Measurements from ENCODE around the gene OR6C70.
"Not testable (repeated sequence)": the region's sequence is repeated elsewhere in the genome, so short reads cannot be mapped to it uniquely, and the experiment has no call there.

The OR6C70 gene

GRCh38 chr12:55470088-55470829, at the start of gene OR6C70:
TSS of gene OR6C70 (minus strand) at chr12:55470138. CDS start at chr12:55470138, 0 bp downstream.
- intact Hi-C loops (cut with DNase I) = no loop called here

GRCh38 chr12:55516391-55516790, 46.5 kb upstream of the OR6C70 start:
- intact Hi-C loops (cut with DNase I) = no loop called here

More at GRCh38 chr12:55470088-55470829, at the start of gene OR6C70:
- no peak for DNase-seq

GRCh38 chr12:55515696-55516095, 45.8 kb upstream of the OR6C70 start:
- intact Hi-C loops (cut with DNase I) = no loop called here
- no peak for DNase-seq

More at GRCh38 chr12:55516391-55516790, 46.5 kb upstream of the OR6C70 start:
- no peak for DNase-seq

- intact Hi-C loops (cut with DNase I) = no loop called here
- no peak for DNase-seq
These were observed 31.7 kb upstream of the OR6C70 start for GRCh38 chr12:55501601-55502000.

GRCh38 chr12:55499810-55500252, 29.9 kb upstream of the OR6C70 start:
- peak in 8 of 42 donors; percentile 9 to 61 (median 24) for DNase-seq
- intact Hi-C loops (cut with DNase I) = no loop called here

GRCh38 chr12:55499231-55499630, 29.3 kb upstream of the OR6C70 start:
- intact Hi-C loops (cut with DNase I) = no loop called here
- no peak for DNase-seq

- DNase-seq = no peak
- intact Hi-C loops (cut with DNase I) = no loop called here
These were observed 25.6 kb upstream of the OR6C70 start for GRCh38 chr12:55495490-55495889.

GRCh38 chr12:55492078-55492477, 22.1 kb upstream of the OR6C70 start, which contains the start of gene OR6C68:
TSS of gene OR6C68 (plus strand) at chr12:55492378. CDS start at chr12:55492378, 0 bp downstream.
- DNase-seq = no peak
- intact Hi-C loops (cut with DNase I) = no loop called here

GRCh38 chr12:55484284-55484683, 14.3 kb upstream of the OR6C70 start:
- DNase-seq; intact Hi-C loops (cut with DNase I): not testable (repeated sequence)

GRCh38 chr12:55479136-55479535, 9.2 kb upstream of the OR6C70 start:
- DNase-seq; intact Hi-C loops (cut with DNase I): not testable (repeated sequence)

- intact Hi-C loops (cut with DNase I) = no loop called here
- DNase-seq = no peak
These were observed 2.3 kb upstream of the OR6C70 start for GRCh38 chr12:55472264-55472663.

GRCh38 chr12:55469291-55469690, 647 bp downstream of the OR6C70 start:
- DNase-seq = no peak
- intact Hi-C loops (cut with DNase I) = no loop called here

- no peak for DNase-seq
- intact Hi-C loops (cut with DNase I) = no loop called here
These were observed 2.1 kb downstream of the OR6C70 start for GRCh38 chr12:55467836-55468235.

GRCh38 chr12:55464926-55465325, 5.0 kb downstream of the OR6C70 start:
- intact Hi-C loops (cut with DNase I); DNase-seq: not testable (repeated sequence)

- intact Hi-C loops (cut with DNase I) = no loop called here
These were observed 21.1 kb downstream of the OR6C70 start for GRCh38 chr12:55448825-55449224.

GRCh38 chr12:55446326-55446725, 23.6 kb downstream of the OR6C70 start:
- DNase-seq = peak in 3 of 42 donors; percentile 3 to 28 (median 3)

More at GRCh38 chr12:55448825-55449224, 21.1 kb downstream of the OR6C70 start:
- no peak for DNase-seq

GRCh38 chr12:55445357-55445756, 24.6 kb downstream of the OR6C70 start:
- intact Hi-C loops (cut with DNase I) = no loop called here
- no peak for DNase-seq

More at GRCh38 chr12:55446326-55446725, 23.6 kb downstream of the OR6C70 start:
- intact Hi-C loops (cut with DNase I) = no loop called here

GRCh38 chr12:55443776-55444175, 26.2 kb downstream of the OR6C70 start, which contains the start of gene OR6C2:
TSS of gene OR6C2 (plus strand) at chr12:55444076. CDS start at chr12:55452214, 8,138 bp downstream.
- intact Hi-C loops (cut with DNase I) = no loop called here
- DNase-seq = no peak

GRCh38 chr12:55441233-55441632, 28.7 kb downstream of the OR6C70 start:
- DNase-seq; intact Hi-C loops (cut with DNase I): not testable (repeated sequence)

Measured in head of caudate nucleus (tissue), 42 donors.